Measurements from ENCODE around the gene HYCC1. TPM values are rescaled to one million over a fixed set of nuclear protein-coding genes. Genes with fewer than 3 reads are reported as not detected.

The HYCC1 gene
- polyA plus RNA-seq, 1 donor (not counting 4 experiments of a cell fraction or from before 2014, with no cell fraction given) = 35.8 TPM

DNA sequence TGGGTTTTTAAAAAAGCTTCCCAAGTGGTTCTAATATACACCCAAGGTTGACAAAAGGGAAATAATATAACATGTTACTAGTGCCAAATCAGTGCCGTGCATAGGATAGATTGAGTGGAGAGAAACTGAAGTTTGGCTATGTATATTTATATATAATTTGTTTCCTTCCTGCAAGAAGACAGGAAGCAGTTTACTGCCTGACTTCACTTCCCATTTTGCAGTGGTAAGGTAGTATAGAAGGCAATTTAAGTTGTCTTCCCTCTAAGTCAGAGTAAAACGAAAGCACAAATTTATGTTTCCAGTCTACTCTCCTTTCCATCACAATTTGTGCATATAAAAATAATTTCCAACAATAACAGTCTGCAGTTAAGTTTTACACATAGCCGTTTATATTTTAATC lies 3.4 kb upstream of the HYCC1 start:
- no peak for FAIRE-seq
- no peak for DNase-seq (ENCODE audit: low read depth, low spot score)
- H3K9me3 ChIP-seq (ENCODE audit: control insufficient read depth, low read depth, low read length) = no peaks in the 10 kb centered on the region
- TF ChIP-seq EZH2 (IDR thresholded peaks at IDR 0.05; ENCODE audit: low read length) = no peak
- no peak for TF ChIP-seq CTCF (optimal IDR thresholded peaks at IDR 0.05 in 1 of 3, IDR thresholded peaks at IDR 0.05 in 1 of 3, conservative IDR thresholded peaks at IDR 0.05 in 1 of 3; ENCODE audit: extremely low read depth in 1 of 3, insufficient read depth in 2 of 3, low read length in 3 of 3)
- H3K4me1 ChIP-seq (ENCODE audit: control insufficient read depth, extremely low read depth, insufficient read depth, low read length) = peaks cover 38% of the 10 kb centered on the region
- dilution Hi-C loops (cut with MboI; ENCODE audit: extremely low pct_ligation_motif_present, low sequenced_read_pairs) = no loop called here
- no peak overlapping the region for H3K4me3 ChIP-seq (ENCODE audit: control insufficient read depth in 2 of 3, extremely low read depth in 1 of 3, insufficient read depth in 2 of 3, low read depth in 1 of 3, low read length in 3 of 3)
- peaks cover 11% of the 10 kb centered on the region for H3K79me2 ChIP-seq (ENCODE audit: control insufficient read depth, insufficient read depth, low read length)
- H3K4me2 ChIP-seq (ENCODE audit: control insufficient read depth, extremely low read depth, insufficient read depth, low read depth, low read length) = no peak overlapping the region
- H2AFZ ChIP-seq (ENCODE audit: control insufficient read depth, low read length) = no peak overlapping the region
- no peak overlapping the region for H3K27ac ChIP-seq (ENCODE audit: control insufficient read depth, insufficient read depth, low read length)
- H3K9me1 ChIP-seq (ENCODE audit: control insufficient read depth, extremely low read depth, insufficient read depth, low read length) = no peaks in the 10 kb centered on the region
- no peaks in the 10 kb centered on the region for H3K27me3 ChIP-seq (ENCODE audit: control insufficient read depth, extremely low read depth, insufficient read depth, low read length)
- no peaks in the 10 kb centered on the region for H3K36me3 ChIP-seq (ENCODE audit: control insufficient read depth in 2 of 2, extremely low read depth in 1 of 2, insufficient read depth in 2 of 2, low read length in 2 of 2)
- no peaks in the 10 kb centered on the region for H4K20me1 ChIP-seq (ENCODE audit: control insufficient read depth, extremely low read depth, insufficient read depth, low read length)
- H3K9ac ChIP-seq (ENCODE audit: control insufficient read depth, extremely low read depth, insufficient read depth, low read length) = no peak overlapping the region

DNA sequence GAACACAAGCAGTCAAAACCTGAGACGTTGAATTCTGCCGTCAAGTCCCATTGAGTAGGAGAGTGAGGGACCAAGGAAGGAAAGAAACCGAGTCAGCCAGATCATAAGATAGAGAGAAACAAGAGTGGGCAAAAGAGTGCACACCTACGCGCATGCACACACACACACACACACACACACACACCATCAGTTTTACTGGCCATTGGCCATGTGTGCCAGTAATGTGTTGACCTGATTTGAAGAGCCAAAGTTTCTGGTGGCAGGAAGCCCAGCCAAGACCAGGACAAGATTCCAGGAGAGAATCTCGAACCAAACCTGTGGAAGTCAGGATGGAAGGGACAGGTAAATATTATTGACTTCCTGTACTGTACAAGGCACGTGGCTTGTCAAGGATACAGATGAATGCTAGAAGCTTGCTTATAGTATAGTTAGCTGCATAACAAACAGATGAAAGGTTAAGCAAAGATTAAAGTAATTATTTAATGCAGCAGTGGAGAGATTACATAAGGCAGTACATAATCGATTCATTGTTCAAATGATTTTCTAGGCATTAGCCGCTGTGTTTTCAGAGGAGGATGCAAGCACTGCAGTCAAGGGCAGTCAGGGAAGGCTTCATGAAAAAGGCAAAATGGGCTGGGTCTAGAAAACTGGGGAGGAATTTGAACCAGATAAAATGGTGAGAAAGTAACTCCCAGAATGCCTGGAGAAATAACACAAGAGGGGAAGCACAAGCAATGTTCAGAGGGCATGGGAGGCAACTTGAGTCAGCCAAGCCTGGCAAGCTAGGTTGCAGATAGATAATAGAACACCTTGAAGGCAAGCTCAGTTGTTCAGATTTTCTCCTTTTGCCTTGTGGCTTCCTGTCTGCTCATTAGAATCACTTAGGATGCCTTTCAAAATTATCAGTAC lies 2.7 kb upstream of the HYCC1 start:
- Histone ChIP-seq H3K36me3 (ENCODE audit: control insufficient read depth in 2 of 2, extremely low read depth in 1 of 2, insufficient read depth in 2 of 2, low read length in 2 of 2) (no peaks in the 10 kb centered on the region), H3K4me1 (ENCODE audit: control insufficient read depth, extremely low read depth, insufficient read depth, low read length) (peaks cover 36% of the 10 kb centered on the region), H3K9me1 (ENCODE audit: control insufficient read depth, extremely low read depth, insufficient read depth, low read length) (no peaks in the 10 kb centered on the region), H3K4me2 (ENCODE audit: control insufficient read depth, extremely low read depth, insufficient read depth, low read depth, low read length) (no peak overlapping the region), H3K9ac (ENCODE audit: control insufficient read depth, extremely low read depth, insufficient read depth, low read length) (no peak overlapping the region), H3K27me3 (ENCODE audit: control insufficient read depth, extremely low read depth, insufficient read depth, low read length) (no peaks in the 10 kb centered on the region), H3K79me2 (ENCODE audit: control insufficient read depth, insufficient read depth, low read length) (peaks cover 17% of the 10 kb centered on the region), H4K20me1 (ENCODE audit: control insufficient read depth, extremely low read depth, insufficient read depth, low read length) (no peaks in the 10 kb centered on the region), H3K9me3 (ENCODE audit: control insufficient read depth, low read depth, low read length) (no peaks in the 10 kb centered on the region), H2AFZ (ENCODE audit: control insufficient read depth, low read length) (no peak overlapping the region), H3K27ac (ENCODE audit: control insufficient read depth, insufficient read depth, low read length) (no peak overlapping the region), H3K4me3 (ENCODE audit: control insufficient read depth in 2 of 3, extremely low read depth in 1 of 3, insufficient read depth in 2 of 3, low read depth in 1 of 3, low read length in 3 of 3) (no peak overlapping the region)
- no peak for FAIRE-seq
- dilution Hi-C loops (cut with MboI; ENCODE audit: extremely low pct_ligation_motif_present, low sequenced_read_pairs) = no loop called here
- TF ChIP-seq CTCF (optimal IDR thresholded peaks at IDR 0.05 in 1 of 3, IDR thresholded peaks at IDR 0.05 in 1 of 3, conservative IDR thresholded peaks at IDR 0.05 in 1 of 3; ENCODE audit: extremely low read depth in 1 of 3, insufficient read depth in 2 of 3, low read length in 3 of 3) (no peak), EZH2 (IDR thresholded peaks at IDR 0.05; ENCODE audit: low read length) (no peak)
- no peak for DNase-seq (ENCODE audit: low read depth, low spot score)
